PC-3 (cell line): ENCODE data around the gene MRPS18B.

ENCODE experiments used
- EZH2 ChIP-seq: fragments of 300-600 bp; sonication (generic); IDR thresholded peaks from one replicate; pipeline ENCODE4 v1.6.1; 2017; ENCODE audit warnings: antibody characterized with exemption, mild to moderate bottlenecking, low read length; ENCODE audit not compliant: unreplicated experiment
- TF ChIP-seq, protein P1 (sequence below): fragments of 300-600 bp; sonication (generic); conservative IDR thresholded peaks from 2 replicates; pipeline ENCODE4 v1.5.1; 2017; ENCODE audit warnings: antibody characterized with exemption, low read depth, mild to moderate bottlenecking, low read length

DNA sequence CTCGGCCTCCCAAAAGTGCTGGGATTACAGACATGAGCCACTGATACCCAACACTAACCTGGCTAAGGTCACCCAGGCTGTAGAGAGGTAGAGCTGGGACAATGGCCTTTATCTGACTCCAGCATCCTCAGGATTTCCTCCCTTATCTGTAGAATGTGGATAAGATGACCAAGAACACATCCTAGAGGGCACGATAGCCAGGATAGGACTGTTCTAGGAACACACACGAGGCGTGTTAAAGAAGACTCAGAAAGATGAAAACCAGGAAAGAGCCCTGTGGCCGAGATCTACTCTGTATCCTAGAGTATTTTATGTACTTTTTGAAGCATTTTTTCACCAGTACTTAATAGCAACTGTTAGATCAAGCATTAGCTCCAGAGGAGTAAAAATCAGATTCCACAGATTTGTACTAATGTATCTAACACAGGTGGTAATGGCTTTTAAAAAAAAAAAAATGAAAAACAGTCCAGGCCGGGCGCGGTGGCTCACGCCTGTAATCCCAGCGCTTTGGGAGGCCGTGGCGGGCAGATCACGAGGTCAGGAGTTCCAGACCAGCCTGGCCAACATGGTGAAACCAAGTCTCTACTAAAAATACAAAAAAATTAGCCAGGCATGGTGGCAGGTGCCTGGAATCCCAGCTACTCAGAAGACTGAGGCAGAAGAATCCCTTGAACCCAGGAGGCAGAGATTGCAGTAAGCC is 17.9 kb upstream of the MRPS18B start:
- no peak for TF ChIP-seq EZH2
- TF ChIP-seq, protein P1, sequence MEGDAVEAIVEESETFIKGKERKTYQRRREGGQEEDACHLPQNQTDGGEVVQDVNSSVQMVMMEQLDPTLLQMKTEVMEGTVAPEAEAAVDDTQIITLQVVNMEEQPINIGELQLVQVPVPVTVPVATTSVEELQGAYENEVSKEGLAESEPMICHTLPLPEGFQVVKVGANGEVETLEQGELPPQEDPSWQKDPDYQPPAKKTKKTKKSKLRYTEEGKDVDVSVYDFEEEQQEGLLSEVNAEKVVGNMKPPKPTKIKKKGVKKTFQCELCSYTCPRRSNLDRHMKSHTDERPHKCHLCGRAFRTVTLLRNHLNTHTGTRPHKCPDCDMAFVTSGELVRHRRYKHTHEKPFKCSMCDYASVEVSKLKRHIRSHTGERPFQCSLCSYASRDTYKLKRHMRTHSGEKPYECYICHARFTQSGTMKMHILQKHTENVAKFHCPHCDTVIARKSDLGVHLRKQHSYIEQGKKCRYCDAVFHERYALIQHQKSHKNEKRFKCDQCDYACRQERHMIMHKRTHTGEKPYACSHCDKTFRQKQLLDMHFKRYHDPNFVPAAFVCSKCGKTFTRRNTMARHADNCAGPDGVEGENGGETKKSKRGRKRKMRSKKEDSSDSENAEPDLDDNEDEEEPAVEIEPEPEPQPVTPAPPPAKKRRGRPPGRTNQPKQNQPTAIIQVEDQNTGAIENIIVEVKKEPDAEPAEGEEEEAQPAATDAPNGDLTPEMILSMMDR, result no peak
